ENCODE data around the gene IPO4. TPM values are rescaled to one million over a fixed set of nuclear protein-coding genes. Genes with fewer than 3 reads are reported as not detected.

IPO4 gene
- polyA plus RNA-seq, 1 donor (not counting 4 experiments of a cell fraction or from before 2014, with no cell fraction given) = 18.6 TPM

DNA sequence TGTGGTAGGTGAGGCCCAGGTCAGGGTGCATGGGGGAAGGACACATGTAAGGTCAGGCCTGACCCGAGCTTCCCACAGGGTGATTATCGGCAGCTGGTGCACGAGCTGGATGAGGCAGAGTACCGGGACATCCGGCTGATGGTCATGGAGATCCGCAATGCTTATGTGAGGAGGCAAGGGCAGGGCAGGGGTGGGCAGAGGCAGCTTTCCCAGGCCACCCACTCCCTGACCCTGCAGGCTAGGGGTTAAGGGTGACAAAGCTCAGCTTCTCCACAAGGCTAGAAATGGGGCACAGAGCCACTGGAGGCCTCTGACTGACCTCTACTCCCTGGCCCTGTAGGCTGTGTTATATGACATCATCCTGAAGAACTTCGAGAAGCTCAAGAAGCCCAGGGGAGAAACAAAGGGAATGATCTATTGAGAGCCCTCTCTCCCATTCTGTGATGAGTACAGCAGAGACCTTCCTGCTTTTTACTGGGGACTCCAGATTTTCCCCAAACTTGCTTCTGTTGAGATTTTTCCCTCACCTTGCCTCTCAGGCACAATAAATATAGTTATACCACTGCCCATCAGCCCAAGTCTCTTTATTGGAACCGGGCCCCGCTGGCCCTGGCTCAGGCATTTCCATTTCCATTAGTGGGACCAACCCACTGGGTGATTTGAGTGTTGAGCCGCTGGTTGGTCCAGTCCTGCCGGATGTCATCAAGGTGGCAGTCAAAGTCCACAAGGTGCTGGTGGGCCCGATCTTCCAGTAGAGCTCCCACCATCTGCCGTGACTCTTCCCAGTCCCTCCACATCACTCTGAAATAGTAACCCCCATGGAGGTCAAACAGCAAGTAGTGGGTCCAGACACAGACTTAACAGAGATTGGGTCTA lies 50.0 kb downstream of the IPO4 start:
- H3K27me3 ChIP-seq (ENCODE audit: control insufficient read depth, extremely low read depth, insufficient read depth, low read length) = no peaks in the 10 kb centered on the region
- H2AFZ ChIP-seq (ENCODE audit: control insufficient read depth, low read length) = no peak overlapping the region
- peaks cover 28% of the 10 kb centered on the region for H3K4me1 ChIP-seq (ENCODE audit: control insufficient read depth, extremely low read depth, insufficient read depth, low read length)
- TF ChIP-seq, protein P1, sequence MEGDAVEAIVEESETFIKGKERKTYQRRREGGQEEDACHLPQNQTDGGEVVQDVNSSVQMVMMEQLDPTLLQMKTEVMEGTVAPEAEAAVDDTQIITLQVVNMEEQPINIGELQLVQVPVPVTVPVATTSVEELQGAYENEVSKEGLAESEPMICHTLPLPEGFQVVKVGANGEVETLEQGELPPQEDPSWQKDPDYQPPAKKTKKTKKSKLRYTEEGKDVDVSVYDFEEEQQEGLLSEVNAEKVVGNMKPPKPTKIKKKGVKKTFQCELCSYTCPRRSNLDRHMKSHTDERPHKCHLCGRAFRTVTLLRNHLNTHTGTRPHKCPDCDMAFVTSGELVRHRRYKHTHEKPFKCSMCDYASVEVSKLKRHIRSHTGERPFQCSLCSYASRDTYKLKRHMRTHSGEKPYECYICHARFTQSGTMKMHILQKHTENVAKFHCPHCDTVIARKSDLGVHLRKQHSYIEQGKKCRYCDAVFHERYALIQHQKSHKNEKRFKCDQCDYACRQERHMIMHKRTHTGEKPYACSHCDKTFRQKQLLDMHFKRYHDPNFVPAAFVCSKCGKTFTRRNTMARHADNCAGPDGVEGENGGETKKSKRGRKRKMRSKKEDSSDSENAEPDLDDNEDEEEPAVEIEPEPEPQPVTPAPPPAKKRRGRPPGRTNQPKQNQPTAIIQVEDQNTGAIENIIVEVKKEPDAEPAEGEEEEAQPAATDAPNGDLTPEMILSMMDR (optimal IDR thresholded peaks at IDR 0.05 in 1 of 3, IDR thresholded peaks at IDR 0.05 in 1 of 3, conservative IDR thresholded peaks at IDR 0.05 in 1 of 3; ENCODE audit: extremely low read depth in 1 of 3, insufficient read depth in 2 of 3, low read length in 3 of 3) = no peak
- no peak for TF ChIP-seq EZH2 (IDR thresholded peaks at IDR 0.05; ENCODE audit: low read length)
- no peak for FAIRE-seq
- DNase-seq (ENCODE audit: low read depth, low spot score) = no peak
- no peak overlapping the region for H3K4me2 ChIP-seq (ENCODE audit: control insufficient read depth, extremely low read depth, insufficient read depth, low read depth, low read length)
- no peak overlapping the region for H3K9ac ChIP-seq (ENCODE audit: control insufficient read depth, extremely low read depth, insufficient read depth, low read length)
- H3K36me3 ChIP-seq (ENCODE audit: control insufficient read depth in 2 of 2, extremely low read depth in 1 of 2, insufficient read depth in 2 of 2, low read length in 2 of 2) = peaks cover 12 to 25% of the 10 kb centered on the region in 2 experiments
- H4K20me1 ChIP-seq (ENCODE audit: control insufficient read depth, extremely low read depth, insufficient read depth, low read length) = no peaks in the 10 kb centered on the region
- peaks cover 32% of the 10 kb centered on the region for H3K79me2 ChIP-seq (ENCODE audit: control insufficient read depth, insufficient read depth, low read length)
- H3K4me3 ChIP-seq (ENCODE audit: control insufficient read depth in 2 of 3, extremely low read depth in 1 of 3, insufficient read depth in 2 of 3, low read depth in 1 of 3, low read length in 3 of 3) = no peak overlapping the region
- H3K9me1 ChIP-seq (ENCODE audit: control insufficient read depth, extremely low read depth, insufficient read depth, low read length) = peaks cover 4% of the 10 kb centered on the region
- H3K27ac ChIP-seq (ENCODE audit: control insufficient read depth, insufficient read depth, low read length) = no peak overlapping the region
- H3K9me3 ChIP-seq (ENCODE audit: control insufficient read depth, low read depth, low read length) = no peaks in the 10 kb centered on the region
- dilution Hi-C loops (cut with MboI; ENCODE audit: extremely low pct_ligation_motif_present, low sequenced_read_pairs) = no loop called here

DNA sequence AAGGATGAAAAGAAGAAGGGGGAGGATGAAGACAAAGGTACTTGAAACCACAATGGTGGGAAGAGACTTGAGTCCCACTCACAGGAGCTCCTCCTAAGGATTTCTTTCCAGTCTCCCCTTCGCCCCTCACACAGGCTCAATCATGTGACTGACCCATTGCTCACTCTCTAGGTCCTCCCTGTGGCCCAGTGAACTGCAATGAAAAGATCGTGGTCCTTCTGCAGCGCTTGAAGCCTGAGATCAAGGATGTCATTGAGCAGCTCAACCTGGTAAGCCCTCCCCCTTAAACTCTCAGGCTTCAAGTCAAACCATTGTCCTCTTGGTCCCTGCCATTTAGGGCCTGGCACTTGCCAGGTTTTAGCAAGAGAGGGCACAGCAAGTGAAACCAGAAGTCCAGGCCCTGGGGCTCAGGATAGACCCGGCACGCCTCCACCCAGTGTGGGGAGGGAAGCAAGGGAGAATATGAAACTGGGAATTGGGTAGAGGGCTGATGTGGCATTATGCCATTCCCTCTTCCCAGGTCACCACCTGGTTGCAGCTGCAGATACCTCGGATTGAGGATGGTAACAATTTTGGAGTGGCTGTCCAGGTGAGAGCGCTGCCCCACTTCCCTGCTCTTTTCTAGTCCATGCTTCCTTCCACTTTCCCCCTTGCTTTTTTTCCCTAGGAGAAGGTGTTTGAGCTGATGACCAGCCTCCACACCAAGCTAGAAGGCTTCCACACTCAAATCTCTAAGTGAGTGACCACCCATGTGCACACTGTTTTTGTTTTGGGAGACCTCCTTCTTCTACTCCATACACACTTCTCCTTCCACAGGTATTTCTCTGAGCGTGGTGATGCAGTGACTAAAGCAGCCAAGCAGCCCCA lies 50.9 kb downstream of the IPO4 start:
- H3K4me3 ChIP-seq (ENCODE audit: control insufficient read depth in 2 of 3, extremely low read depth in 1 of 3, insufficient read depth in 2 of 3, low read depth in 1 of 3, low read length in 3 of 3) = no peak overlapping the region
- dilution Hi-C loops (cut with MboI; ENCODE audit: extremely low pct_ligation_motif_present, low sequenced_read_pairs) = no loop called here

More for the DNA sequence above, 50.9 kb downstream of the IPO4 start:
- H3K9ac ChIP-seq (ENCODE audit: control insufficient read depth, extremely low read depth, insufficient read depth, low read length) = no peak overlapping the region
- TF ChIP-seq, protein P1 (optimal IDR thresholded peaks at IDR 0.05 in 1 of 3, IDR thresholded peaks at IDR 0.05 in 1 of 3, conservative IDR thresholded peaks at IDR 0.05 in 1 of 3; ENCODE audit: extremely low read depth in 1 of 3, insufficient read depth in 2 of 3, low read length in 3 of 3) = no peak
- no peak for TF ChIP-seq EZH2 (IDR thresholded peaks at IDR 0.05; ENCODE audit: low read length)
- peaks cover 2% of the 10 kb centered on the region for H3K9me1 ChIP-seq (ENCODE audit: control insufficient read depth, extremely low read depth, insufficient read depth, low read length)
- H3K9me3 ChIP-seq (ENCODE audit: control insufficient read depth, low read depth, low read length) = no peaks in the 10 kb centered on the region
- H3K79me2 ChIP-seq (ENCODE audit: control insufficient read depth, insufficient read depth, low read length) = peaks cover 32% of the 10 kb centered on the region
- no peak for FAIRE-seq
- H4K20me1 ChIP-seq (ENCODE audit: control insufficient read depth, extremely low read depth, insufficient read depth, low read length) = no peaks in the 10 kb centered on the region
- peaks cover 12 to 21% of the 10 kb centered on the region in 2 experiments for H3K36me3 ChIP-seq (ENCODE audit: control insufficient read depth in 2 of 2, extremely low read depth in 1 of 2, insufficient read depth in 2 of 2, low read length in 2 of 2)
- no peak overlapping the region for H3K27ac ChIP-seq (ENCODE audit: control insufficient read depth, insufficient read depth, low read length)
- no peak for DNase-seq (ENCODE audit: low read depth, low spot score)
- no peak overlapping the region for H3K4me2 ChIP-seq (ENCODE audit: control insufficient read depth, extremely low read depth, insufficient read depth, low read depth, low read length)
- no peak overlapping the region for H2AFZ ChIP-seq (ENCODE audit: control insufficient read depth, low read length)
- peaks cover 28% of the 10 kb centered on the region for H3K4me1 ChIP-seq (ENCODE audit: control insufficient read depth, extremely low read depth, insufficient read depth, low read length)
- no peaks in the 10 kb centered on the region for H3K27me3 ChIP-seq (ENCODE audit: control insufficient read depth, extremely low read depth, insufficient read depth, low read length)

All from keratinocyte (primary cell).